NOMO-1 treated with dmso at 0.1 percent for 144 hours (cell line): Measurements from ENCODE around the gene PKD2.
"Not testable (repeated sequence)": the region's sequence is repeated elsewhere in the genome, so short reads cannot be mapped to it uniquely, and the experiment has no call there.

Experiments
- DNase-seq: peaks from one replicate; lab custom pipeline; 2025; ENCODE audit not compliant: unreplicated experiment; lab: John Stamatoyannopoulos, UW

Gene PKD2

DNA sequence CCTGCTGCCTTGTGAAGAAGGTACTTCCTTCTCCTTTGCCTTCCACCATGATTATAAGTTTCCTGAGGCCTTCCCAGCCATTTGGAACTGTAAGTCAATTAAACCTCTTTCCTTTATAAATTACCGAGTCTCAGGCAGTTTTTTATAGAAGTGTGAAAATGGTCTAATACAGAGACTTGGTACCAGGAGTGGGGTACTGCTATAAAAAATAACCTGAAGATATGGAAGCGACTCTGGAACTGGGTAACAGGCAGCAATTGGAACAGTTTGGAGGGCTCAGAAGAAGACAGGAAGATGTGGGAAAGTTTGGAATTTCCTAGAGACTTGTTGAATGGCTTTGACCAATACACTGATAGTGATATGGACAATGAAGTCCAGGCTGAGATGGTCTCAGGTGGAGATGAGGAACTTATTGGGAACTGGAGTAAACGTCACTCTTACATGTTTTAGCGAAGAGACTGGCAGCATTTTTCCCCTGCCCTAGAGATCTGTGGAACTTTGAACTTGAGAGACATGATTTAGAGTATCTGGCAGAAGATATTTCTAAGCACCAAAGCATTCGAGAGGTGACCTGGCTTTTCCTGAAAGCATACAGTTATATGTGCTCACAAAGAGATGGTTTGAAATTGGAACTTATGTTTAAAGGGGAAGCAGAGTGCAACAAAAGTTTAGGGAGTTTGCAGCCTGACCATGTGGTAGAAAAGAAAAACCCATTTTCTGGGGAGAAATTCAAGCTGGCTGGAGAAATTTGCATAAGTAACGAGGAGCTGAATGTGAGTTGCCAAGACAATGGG lies 18.6 kb downstream of the PKD2 start:
- DNase-seq: not testable (repeated sequence)

DNA sequence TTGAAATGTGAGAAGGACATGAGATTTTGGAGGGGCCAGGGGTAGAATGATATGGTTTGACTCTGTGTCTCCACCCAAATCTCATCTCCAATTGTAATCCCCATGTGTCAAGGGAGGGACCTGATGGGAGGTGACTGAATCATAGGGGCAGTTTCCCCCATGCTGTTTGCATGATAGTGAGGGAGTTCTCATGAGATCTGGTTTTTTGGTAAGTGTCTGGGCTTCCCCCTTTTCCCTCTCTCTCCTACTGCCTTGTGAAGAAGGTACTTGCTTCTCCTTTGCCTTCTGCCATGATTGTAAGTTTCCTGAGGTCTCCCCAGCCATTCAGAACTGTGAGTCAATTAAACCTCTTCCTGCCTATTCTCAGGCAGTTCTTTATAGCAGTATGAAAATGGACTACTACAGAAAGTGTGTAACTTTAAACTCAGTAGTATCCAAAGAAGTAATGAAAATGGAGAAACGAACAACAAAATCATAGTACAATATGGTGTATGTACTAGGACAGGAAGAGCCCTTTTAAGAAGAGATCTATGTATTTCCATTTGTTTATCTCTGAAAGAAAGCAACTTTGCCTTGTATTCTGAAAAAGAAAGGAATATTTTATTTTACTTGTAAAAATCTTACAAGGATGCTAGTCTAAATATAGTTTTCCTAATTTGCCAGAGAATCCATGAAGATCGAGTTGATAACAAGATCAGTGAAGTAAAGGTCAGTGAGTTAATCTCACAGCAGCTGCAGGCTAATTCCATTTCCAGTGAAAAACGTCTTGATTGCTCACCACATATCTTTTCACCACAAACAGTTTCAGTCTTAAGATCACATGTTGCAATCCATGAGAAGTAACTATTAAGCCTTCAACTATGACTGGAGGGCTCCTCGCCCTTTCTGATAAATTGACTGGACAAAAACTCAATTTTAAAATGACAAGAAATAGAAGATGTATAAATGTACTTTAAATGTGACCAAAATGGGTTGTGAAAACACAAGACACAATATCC lies 20.5 kb downstream of the PKD2 start:
- no peak for DNase-seq

DNA sequence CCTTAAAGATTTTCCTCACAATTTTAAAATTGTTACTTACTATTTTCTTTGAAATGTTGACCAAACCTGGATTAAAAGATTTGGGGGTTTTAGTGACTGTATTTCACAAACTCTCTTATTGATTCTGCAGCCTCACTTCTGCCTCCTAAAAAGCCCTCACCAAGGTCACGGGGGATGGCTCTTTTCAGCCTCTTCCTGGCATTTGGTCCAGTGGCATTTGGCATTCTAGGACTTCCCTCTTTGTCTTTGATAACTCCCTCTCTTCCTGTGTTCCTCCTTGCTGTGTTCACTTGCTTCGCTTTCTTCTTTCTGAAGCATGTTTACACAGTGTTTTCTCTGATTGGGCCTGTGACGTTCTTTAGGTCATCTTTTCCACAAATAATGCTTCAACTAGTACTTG lies 21.5 kb downstream of the PKD2 start:
- DNase-seq: no peak

DNA sequence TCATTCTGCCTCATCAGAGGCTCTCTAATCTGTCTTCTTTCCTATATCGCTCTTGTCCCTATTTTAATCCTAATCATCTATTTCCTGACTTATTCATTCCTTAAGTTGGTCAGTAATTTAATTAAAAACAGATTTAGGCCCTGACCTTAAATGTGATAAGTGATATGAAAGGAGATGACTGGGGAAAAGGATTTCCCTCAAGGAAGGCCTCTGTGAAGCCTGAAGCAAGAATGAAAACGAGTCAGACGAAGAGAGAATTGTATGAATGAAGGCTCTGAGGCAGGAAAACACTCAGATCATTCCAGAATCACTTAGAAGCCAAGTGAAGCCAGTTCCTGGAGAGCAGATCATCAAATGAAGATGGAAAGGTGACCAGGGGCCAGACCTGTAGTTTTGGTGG lies 22.1 kb downstream of the PKD2 start:
- DNase-seq: no peak

DNA sequence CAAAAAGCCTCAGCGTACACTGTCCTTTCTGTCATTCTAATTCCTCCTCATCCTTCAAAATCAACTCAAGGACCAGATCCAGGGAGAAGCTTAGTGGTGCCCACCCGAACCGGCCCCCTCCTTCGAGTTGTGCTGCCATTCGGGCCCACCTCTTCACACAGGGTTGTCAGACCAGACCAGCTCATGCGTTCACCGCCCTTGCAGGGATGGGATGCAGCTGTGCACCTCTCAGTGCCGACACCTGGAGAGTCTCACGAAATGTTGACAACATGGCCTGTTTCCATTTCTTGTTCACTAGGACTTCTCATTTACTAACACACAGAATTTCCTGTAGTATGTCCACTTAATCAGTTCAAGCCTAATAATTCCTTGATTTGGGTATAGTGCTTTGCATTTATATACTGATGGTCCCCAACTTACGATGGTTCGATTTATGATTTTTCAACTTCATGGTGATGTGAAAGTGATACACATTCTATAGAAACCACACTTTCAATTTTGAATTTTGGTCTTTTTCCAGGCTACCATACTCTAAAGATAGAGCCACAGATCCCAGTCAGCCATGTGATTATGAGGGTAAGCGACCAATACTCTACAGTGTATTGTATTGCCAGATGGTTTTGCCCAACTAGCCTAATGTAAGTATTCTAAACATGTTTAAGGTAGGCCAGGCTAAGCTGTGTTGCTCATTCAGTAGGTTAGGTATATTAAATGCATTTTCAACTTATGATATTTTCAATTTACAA lies 23.3 kb downstream of the PKD2 start:
- DNase-seq: no peak

DNA sequence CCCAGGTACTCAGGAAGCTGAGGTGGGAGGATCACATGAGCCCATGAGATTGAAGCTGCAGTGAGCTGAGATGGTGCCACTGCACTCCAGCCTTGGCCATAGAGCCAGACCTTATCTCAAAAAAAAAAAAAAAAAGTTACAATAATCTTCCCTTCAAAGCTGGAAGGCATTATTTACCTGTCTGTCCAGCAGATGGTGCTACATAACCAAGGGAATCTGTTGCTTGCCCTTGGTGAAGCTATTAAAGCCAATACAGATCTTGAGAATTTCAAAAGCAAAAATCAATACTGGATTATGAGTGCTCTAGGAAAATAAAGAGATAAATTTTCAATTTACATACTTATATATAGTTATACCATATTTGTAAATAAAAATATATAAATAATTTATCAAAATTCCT lies 25.9 kb downstream of the PKD2 start:
- no peak for DNase-seq

DNA sequence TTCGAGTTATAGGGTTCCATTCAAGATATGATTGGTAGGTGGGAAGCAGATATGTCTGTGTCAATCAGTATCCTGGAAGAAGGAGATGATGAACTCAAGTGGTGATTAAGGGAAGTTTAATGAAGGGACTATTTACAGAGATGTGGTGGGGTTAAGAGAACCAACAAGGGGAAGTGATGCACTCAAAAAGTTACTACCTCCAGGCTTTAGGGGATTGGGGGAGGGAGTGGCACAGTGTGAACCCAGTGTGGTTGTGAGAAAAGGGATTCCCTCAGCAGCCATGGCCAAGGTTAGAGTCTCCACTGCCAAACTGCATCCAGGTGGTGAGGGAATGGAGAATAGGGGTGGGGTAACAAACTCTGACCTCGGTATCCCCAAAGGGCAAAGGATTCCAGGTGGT lies 27.9 kb downstream of the PKD2 start:
- no peak for DNase-seq

DNA sequence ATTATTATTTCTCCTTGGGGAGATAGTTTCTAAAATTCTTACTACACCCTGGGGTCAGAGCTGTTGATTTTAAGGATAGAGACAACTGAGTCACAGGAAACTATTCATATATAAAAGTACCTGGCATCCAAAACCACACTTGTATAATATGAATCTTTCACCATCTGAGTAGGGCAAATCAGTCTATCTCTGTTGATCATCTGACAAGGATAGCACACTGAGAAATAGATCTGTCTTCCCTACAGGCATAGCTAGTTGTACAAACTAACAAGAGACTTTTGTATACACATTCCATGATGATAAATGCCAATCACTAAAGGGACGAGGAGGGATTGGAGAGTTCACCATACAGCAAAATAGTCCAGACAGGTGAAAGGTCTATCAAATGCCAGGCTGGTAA lies 30.0 kb downstream of the PKD2 start:
- DNase-seq: no peak

DNA sequence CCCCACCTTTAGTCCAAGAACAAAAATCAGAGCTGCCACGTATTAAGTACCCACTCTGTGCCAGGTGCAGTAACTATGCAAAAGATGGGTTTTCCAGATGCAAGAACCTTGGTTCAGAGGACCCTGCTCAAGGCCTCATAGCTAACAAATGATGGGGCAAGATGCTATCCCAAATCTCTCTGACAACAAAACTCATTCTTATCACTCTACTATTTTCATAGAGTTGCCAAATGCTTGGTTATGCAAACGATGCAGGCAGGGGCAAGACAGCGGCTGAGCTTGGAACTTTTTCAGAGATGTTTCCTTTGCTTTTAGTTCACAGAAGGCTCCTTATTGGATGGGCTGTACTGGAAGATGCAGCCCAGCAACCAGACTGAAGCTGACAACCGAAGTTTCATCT lies 30.5 kb downstream of the PKD2 start:
- no peak for DNase-seq

DNA sequence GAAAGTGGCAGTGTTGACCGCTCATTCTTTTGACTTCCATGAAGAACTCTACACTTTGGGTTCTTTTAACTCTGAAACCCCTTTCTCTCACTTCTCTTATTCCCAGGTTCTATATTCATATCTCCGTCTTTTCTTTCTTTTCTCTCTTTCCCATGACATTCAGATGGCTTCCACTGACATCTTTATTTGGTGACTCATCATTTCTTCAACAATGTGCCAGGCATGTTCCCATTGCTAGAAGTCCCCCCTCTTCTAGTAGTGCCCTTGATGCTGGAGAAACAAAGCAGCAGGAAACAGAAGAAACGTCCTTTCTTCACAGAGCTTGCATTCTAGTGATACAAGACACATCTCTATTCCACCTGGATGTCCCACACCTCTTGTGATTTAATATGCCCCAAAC lies 33.3 kb downstream of the PKD2 start:
- DNase-seq: no peak

DNA sequence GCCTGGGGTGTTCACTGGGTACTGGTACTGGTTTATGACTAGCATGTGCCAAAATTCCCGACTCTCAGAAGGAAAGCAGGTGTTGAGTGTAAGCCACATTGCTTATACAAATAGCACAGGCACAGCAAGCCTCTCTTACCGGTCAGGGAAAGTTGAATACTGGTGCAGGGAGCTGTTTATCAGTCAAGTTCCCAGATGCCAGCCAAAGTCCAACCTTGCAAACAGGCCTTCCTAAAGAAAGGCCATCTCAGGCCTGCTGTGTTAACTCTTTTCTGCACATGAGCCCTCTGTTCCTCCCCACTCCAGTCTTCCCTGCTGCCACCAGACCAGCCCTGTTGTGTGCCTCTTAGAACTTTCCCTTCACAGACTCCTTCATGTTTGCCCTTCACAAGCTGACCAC lies 34.2 kb downstream of the PKD2 start:
- no peak for DNase-seq

DNA sequence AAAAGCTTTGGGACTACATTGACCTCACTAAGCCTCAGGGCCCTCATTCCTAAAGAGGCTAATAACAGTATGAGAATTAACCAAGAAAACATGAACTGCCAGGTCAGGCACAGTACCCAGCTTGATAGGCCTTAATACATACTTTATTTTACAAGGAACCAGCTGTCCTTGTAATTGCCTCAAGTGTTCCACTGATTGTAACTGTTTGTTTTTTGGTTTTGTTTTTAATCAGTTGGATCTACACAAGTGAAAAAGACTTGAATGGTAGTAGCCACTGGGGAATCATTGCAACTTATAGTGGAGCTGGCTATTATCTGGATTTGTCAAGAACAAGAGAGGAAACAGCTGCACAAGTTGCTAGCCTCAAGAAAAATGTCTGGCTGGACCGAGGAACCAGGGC lies 35.6 kb downstream of the PKD2 start:
- DNase-seq: no peak

DNA sequence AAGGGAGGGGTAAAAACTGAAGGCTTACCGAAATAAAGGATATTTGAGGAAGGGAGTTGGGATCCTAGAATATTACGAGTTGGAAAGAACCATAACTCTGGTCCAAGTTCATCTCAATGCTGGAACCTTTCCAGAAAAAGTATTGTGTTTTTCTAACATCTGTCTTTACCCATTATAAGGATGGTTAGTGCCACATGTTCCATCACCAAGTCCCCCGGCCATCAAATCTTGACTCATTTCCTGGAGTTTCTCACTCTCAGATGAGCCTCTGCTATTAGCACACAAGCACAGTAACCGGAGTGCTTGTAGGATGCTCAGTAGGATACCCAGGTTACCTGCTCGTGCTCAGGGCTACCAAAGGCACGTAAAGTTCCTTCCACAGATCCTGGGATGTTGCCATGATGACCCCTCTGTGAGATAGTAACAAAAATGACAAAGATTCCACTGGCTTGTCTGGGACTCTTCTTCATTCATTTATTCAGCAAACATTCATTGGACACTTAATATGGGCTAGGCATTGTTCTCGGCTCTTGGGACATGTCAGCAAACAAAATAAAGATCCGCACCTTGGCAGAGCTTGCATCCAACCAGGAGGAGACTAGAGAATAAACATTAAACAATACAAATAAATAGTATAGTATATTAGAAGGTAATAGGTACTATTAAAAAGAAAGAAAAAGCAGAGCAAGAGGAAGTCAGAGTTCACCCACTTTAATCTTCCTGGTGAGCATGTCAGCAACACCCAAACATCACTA lies 36.3 kb downstream of the PKD2 start:
- no peak for DNase-seq

DNA sequence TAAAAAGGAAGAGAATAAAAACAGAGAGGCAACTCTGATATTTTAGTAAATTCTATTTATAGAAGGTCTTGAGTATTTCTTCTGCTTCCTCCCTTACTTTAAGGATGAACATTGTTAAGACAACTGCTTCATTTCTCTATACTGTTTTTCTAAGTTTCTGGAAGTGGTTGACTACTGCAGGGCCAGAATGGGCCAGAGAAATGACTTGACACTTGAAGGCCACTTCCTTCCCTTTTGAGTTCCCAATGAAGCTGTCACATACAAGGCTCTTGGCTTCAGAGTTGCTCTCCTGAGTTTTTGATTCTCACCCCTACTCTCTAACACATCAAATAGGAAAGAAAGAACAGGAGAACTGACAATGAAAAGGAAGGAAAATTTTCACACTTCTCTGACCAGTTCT lies 37.6 kb downstream of the PKD2 start:
- no peak for DNase-seq

DNA sequence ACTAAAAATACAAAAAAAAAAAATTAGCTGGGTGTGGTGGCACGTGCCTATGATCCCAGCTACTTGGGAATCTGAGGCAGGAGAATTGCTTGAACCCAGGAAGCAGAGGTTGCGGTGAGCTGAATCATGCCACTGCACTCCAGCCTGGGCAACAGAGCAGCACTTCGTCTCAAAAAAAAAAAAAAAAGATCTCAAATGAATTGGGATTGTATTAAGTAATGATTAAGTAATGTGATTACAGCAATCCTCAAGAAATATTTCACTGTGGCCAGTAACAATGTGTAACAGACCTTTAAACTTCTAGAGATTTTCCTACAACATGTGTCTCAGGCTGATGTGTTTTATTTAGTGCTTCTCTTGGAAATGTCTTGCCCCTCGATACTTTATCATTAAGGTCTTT lies 46.8 kb downstream of the PKD2 start:
- no peak for DNase-seq

DNA sequence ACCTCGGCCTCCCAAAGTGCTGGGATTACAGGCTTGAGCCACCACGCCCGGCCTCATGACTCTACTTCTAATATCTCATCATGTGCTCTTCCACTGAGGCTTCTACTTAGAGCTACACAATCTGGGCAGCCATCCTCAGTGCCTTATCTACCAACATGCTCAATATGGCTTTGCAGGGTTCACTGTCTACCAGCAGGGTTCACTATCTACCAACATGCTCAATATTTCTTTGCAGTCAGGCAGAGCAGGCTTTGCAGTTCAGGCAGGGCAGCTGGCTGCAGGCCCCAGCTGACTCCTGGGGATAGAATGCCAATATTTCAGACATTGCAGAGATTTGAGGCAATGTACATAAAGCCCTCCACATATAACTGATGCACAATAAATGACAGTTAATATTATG lies 47.5 kb downstream of the PKD2 start:
- no peak for DNase-seq

DNA sequence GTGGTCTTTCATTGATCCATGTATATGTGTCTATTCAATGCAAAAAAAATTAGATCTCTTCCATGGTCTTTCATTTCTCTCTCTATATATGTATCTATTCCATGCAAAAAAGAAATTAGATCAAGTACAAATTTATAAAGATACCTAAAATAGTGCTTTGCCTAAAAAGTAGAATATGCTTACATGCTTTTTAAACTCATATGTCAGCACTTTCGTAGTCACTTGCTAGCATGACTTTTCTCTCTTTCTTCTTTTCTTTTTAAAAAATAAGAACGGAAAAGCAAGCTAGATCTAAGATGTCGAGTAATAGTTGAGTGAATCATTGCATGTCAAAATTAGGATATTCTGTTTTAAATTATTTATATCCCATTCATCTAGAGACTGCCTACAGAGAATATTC lies 50.9 kb downstream of the PKD2 start:
- no peak for DNase-seq

DNA sequence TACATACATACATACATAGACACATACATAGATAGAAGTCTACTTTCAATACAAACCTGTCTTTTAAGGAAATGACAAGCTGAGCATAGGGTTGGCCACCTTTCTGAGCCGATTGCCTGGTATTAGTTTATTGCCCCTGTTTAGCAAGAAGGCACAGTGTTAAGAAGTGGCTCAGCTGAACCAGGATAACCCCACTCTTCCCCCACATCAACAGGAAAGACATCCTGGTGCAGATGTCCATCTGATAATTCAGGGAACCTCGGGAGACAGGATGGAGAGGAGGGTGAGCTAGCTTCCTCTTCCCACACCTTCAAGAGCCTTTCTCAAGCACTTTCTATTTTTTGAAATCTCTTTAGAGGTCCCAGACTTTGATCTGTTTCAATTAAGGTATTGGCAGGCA lies 52.3 kb downstream of the PKD2 start:
- DNase-seq: no peak

DNA sequence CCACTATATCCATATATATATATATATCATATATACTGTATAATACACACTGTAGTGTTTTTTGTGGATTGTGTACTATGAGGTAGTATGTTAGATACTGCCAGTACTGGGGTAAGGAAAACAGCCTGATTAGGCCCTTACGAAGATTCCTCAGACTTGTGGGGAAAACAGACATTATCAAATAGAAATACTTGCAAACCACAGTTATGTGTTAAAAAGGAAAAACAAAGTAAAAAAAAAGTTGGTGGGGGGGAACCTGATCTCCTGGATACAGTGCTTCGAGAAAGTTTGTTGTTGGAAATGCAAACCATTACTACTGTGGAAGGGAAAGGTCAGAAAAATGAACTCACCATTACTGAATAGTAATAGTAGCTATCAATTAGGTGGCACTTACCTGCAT lies 53.0 kb downstream of the PKD2 start:
- no peak for DNase-seq

DNA sequence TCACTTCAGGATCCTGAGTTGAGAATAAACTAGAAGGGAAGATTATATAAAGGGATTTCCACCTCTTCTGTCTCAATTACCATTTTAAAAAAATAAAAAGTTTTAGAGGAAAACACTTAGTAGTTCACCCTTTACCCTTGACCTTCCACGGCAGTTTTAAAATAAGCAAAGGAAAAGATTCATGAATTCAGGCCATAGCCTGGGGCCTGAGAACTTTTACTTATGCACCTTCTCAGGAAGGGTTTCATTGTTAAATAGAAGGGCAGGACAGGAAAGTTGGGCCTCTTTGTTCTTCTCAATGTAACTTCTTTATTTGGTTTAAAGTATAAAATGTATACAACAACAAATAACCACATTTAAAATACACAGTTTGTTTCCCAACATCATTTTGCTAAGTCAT lies 54.9 kb downstream of the PKD2 start:
- DNase-seq: no peak

DNA sequence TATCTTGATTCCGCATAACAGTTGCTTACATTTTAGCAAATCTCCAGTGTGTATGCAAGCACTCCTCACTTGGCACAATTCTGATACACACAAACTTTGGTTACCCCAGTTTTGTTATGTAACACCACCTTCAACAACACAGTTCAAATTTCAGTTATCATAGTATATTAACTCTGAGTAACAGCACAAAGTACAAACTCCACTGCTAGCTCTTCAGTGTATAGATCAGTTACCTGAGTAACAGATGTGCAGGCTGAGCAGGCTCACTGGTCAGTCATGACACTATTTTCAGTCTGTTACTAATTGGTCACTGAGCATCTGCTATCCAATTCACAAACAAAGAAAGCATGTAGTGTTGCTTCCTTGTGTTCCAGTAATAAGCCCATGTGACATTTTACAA lies 55.4 kb downstream of the PKD2 start:
- no peak for DNase-seq
